ENCODE results near the gene TMEM208. TPM values are rescaled to one million over a fixed set of nuclear protein-coding genes. Genes with fewer than 3 reads are reported as not detected.
A peak's percentile ranks its signal among the peaks of the same experiment; 100 is the strongest.

The TMEM208 gene
- total and polyA plus RNA-seq, 2 of the 13 experiments (the other 11 are each of a cell fraction or from before 2014, with no cell fraction given), result 58.8 to 72.9 TPM

GRCh38 chr16:67207249-67208091 is 19.5 kb upstream of the TMEM208 start (continued):
- no peak for TF ChIP-seq GATAD2A (CRISPR knock-in tag; IDR thresholded peaks at IDR 0.05)
- no peak for TF ChIP-seq NONO (IDR thresholded peaks at IDR 0.05)
- 0 out of 2 replicates have a peak, but pooled peaks have one; percentile 41 for TF ChIP-seq NONO (CRISPR knock-in tag; conservative IDR thresholded peaks at IDR 0.05)
- no peak for TF ChIP-seq GTF2F1 (IDR thresholded peaks at IDR 0.05; ENCODE audit: low read length)
- TF ChIP-seq ZNF564 (CRISPR knock-in tag; IDR thresholded peaks at IDR 0.05), result 0 out of 2 replicates have a peak, but pooled peaks have one; percentile 33
- TF ChIP-seq ZNF24 (IDR thresholded peaks at IDR 0.05), result no peak
- 0 out of 2 replicates have a peak, but pooled peaks have one; percentile 16 for TF ChIP-seq ZSCAN29 (CRISPR knock-in tag; conservative IDR thresholded peaks at IDR 0.05)
- 0 out of 2 replicates have a peak, but pooled peaks have one; percentile 55 for TF ChIP-seq ZMYM3 (CRISPR knock-in tag; IDR thresholded peaks at IDR 0.05)
- TF ChIP-seq HNRNPL (IDR thresholded peaks at IDR 0.05; ENCODE audit: low read depth, low read length), result 0 out of 2 replicates have a peak, but pooled peaks have one; percentile 12
- TF ChIP-seq GATAD1 (CRISPR knock-in tag; IDR thresholded peaks at IDR 0.05), result no peak
- no peak for TF ChIP-seq ZNF496 (CRISPR knock-in tag; IDR thresholded peaks at IDR 0.05; ENCODE audit: insufficient replicate concordance)
- TF ChIP-seq ETS1 (CRISPR knock-in tag; IDR thresholded peaks at IDR 0.05), result no peak
- TF ChIP-seq ZNF30 (CRISPR knock-in tag; IDR thresholded peaks at IDR 0.05), result no peak
- peak; percentile 67; the same call in 1 of the 2 replicates for TF ChIP-seq RARA (CRISPR knock-in tag; IDR thresholded peaks at IDR 0.05)
- TF ChIP-seq HIVEP1 (CRISPR knock-in tag; IDR thresholded peaks at IDR 0.05), result 0 out of 2 replicates have a peak, but pooled peaks have one; percentile 17
- 0 out of 2 replicates have a peak, but pooled peaks have one; percentile 47 for TF ChIP-seq RBAK (CRISPR knock-in tag; IDR thresholded peaks at IDR 0.05)
- TF ChIP-seq GABPB1 (CRISPR knock-in tag; IDR thresholded peaks at IDR 0.05), result peak; percentile 32; the same call in 1 of the 2 replicates
- TF ChIP-seq NFATC3 (CRISPR knock-in tag; IDR thresholded peaks at IDR 0.05), result no peak
- no peak for TF ChIP-seq ZNF567 (CRISPR knock-in tag; IDR thresholded peaks at IDR 0.05; ENCODE audit: borderline replicate concordance)
- TF ChIP-seq ZBTB33 (CRISPR knock-in tag; IDR thresholded peaks at IDR 0.05), result no peak; the same call in 1 of the 2 replicates
- TF ChIP-seq MAFK (conservative IDR thresholded peaks at IDR 0.05 in 1 of 2, IDR thresholded peaks at IDR 0.05 in 1 of 2; ENCODE audit: low read length in 2 of 2), result no peak
- peak; percentile 51; the same call in 1 of the 2 replicates for TF ChIP-seq ZNF772 (CRISPR knock-in tag; IDR thresholded peaks at IDR 0.05)
- TF ChIP-seq ZNF609 (CRISPR knock-in tag; IDR thresholded peaks at IDR 0.05; ENCODE audit: borderline replicate concordance), result peak; percentile 23; the same call in 1 of the 2 replicates

Measured in HepG2 (cell line).